BLaER1 treated with 17β-estradiol and CSF1 and Interleukin-3, amounts not matched to agents 10 nM and 100 nM (cell line): ENCODE measurements around the gene TMEM218.

Source experiments
- H3K27ac ChIP-seq, 11 experiments: shearing (Covaris generic); formaldehyde crosslinking; 2 replicates each; pipeline ENCODE4 v1.8.1; 2022
- H3K27me3 ChIP-seq, 11 experiments: shearing (Covaris generic); formaldehyde crosslinking; 2 replicates each; pipeline ENCODE4 v1.8.1; 2022
- H3K36me3 ChIP-seq, 11 experiments: shearing (Covaris generic); formaldehyde crosslinking; 2 replicates each; pipeline ENCODE4 v1.8.1; 2022
- H3K4me1 ChIP-seq, 10 experiments: shearing (Covaris generic); formaldehyde crosslinking; 2 replicates each; pipeline ENCODE4 v1.8.1; 2022
- H3K4me2 ChIP-seq, 11 experiments: shearing (Covaris generic); formaldehyde crosslinking; 2 replicates each; pipeline ENCODE4 v1.8.1; 2022
- H3K4me3 ChIP-seq, 10 experiments: shearing (Covaris generic); formaldehyde crosslinking; 2 replicates each; pipeline ENCODE4 v1.8.1; 2022
- H3K9ac ChIP-seq, 11 experiments: shearing (Covaris generic); formaldehyde crosslinking; 2 replicates each; pipeline ENCODE4 v1.8.1; 2022
- H3K9me3 ChIP-seq, 11 experiments: shearing (Covaris generic); formaldehyde crosslinking; replicated peaks in 1 of 11; 2 replicates each; pipeline ENCODE4 v1.8.1; 2022
- H4K20me1 ChIP-seq, 11 experiments: shearing (Covaris generic); formaldehyde crosslinking; 2 replicates each; pipeline ENCODE4 v1.8.1; 2022
- Cebpa-rat ChIP-seq, 11 experiments: shearing (Covaris generic); IDR thresholded peaks; 2 replicates each; pipeline ENCODE4 v1.8.1; 2022

Gene TMEM218

DNA sequence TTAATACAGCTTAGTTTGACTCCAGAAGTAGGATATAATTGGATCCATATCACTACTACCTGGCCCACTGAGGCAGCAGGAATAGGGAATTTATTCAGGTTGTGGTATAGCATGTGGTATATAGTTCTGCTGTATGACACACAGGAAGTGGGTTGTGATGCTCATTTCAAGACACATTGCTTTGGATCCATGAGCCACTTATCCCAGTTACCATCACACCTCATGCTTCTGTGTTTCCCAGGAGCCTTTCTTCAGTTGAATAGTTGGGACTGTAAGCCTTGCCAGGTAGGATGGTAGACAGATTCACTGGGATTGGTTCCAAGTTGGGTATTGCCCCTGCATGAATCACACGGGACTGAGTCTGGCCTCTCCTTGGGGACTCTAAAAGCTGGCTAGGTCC lies 58.3 kb downstream of the TMEM218 start:
- H3K9me3 ChIP-seq: no peaks in the 10 kb centered on the region
- no peaks in the 10 kb centered on the region for H3K36me3 ChIP-seq
- H3K27ac ChIP-seq: no peak overlapping the region
- H3K27me3 ChIP-seq: no peaks in the 10 kb centered on the region
- no peak overlapping the region for H3K9ac ChIP-seq
- no peaks in the 10 kb centered on the region for H4K20me1 ChIP-seq
- TF ChIP-seq Cebpa-rat (IDR thresholded peaks at IDR 0.05): no peak
- H3K4me3 ChIP-seq: no peak overlapping the region
- H3K4me2 ChIP-seq: no peak overlapping the region
- peaks cover 0 to 4% (median 0%) of the 10 kb centered on the region in 10 experiments; a peak in 2 of 20 replicates for H3K4me1 ChIP-seq

DNA sequence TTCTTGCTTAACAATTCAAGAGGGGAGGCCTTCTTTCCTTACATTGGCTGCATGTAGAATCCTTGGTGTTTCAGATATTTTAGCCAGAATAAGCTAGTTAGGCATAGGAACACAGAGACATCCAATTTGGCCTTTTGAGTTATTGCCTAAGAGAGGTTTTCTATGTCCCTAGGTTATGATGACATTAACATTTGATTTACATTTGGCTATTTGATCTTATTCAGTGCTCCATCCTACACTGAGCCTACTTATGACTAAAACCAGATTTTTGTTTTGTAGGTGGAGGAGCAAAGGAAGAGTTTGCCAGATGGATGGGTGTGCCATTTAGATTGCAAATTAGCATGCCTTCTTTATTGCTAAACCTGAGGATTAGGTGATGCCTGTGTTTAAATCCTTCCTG lies 59.4 kb downstream of the TMEM218 start:
- Histone ChIP-seq H3K4me2 (no peak overlapping the region), H3K9me3 (peaks cover 0 to 4% (median 0%) of the 10 kb centered on the region in 11 experiments; a peak in 2 of 22 replicates), H3K27me3 (no peaks in the 10 kb centered on the region), H3K36me3 (no peaks in the 10 kb centered on the region), H3K4me3 (no peak overlapping the region), H3K27ac (no peak overlapping the region), H4K20me1 (no peaks in the 10 kb centered on the region), H3K9ac (no peak overlapping the region), H3K4me1 (peaks cover 0 to 4% (median 0%) of the 10 kb centered on the region in 10 experiments; a peak in 2 of 20 replicates)
- TF ChIP-seq Cebpa-rat (IDR thresholded peaks at IDR 0.05): no peak

DNA sequence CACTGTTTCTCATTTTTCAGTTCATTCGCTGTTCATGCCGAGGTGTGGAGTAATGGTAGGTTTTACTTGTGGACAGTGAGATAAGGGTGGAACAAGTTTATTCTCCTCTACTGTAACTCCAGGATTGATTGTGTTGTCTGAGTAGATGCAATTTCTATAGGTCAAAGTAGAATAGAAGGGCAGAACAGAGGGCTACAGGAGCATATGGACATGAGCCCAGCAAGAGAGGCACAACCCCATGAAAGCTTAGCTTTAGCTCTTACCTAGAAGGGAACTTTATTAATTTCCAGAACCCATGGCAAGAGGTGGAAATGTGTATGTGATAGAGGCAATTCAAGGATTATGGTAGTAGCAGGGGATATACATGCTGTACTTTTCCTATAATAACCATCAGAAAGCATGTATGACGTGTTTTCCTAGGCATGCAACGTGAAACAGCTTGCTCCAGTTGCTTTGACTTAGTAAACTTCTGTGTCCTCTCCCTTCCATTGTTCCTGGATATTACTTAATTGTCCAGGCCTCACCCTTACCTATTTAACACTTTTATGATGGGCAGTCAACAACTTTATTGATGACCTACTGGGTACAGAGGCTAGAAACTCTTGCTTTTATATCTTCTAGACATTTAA lies 62.1 kb downstream of the TMEM218 start:
- peaks cover 16 to 26% (median 21%) of the 10 kb centered on the region in 11 experiments for H3K9me3 ChIP-seq
- peaks cover 0 to 4% (median 0%) of the 10 kb centered on the region in 10 experiments; a peak in 2 of 20 replicates for H3K4me1 ChIP-seq
- H3K9ac ChIP-seq: no peak overlapping the region
- no peaks in the 10 kb centered on the region for H3K27me3 ChIP-seq
- no peak overlapping the region for H3K4me2 ChIP-seq
- H3K27ac ChIP-seq: no peak overlapping the region
- H3K36me3 ChIP-seq: no peaks in the 10 kb centered on the region
- H3K4me3 ChIP-seq: no peak overlapping the region
- no peaks in the 10 kb centered on the region for H4K20me1 ChIP-seq
- no peak for TF ChIP-seq Cebpa-rat (IDR thresholded peaks at IDR 0.05)
